GM19023 (cell line): ENCODE measurements around the gene ASZ1.
"Not testable (repeated sequence)": the region's sequence is repeated elsewhere in the genome, so short reads cannot be mapped to it uniquely, and the experiment has no call there.

Experiments used
- ATAC-seq: cut with Tn5 transposase; IDR thresholded peaks from one replicate; pipeline ENCODE4 v1.9.1; 2021; ENCODE audit warnings: mild to moderate bottlenecking, moderate library complexity; ENCODE audit not compliant: unreplicated experiment

The ASZ1 gene

GRCh38 chr7:117427258-117427701, at the start of gene ASZ1:
TSS of gene ASZ1 (minus strand) at chr7:117427493. CDS start at chr7:117427460, 33 bp downstream.
- no peak for ATAC-seq

- no peak for ATAC-seq
These were observed 49.4 kb upstream of the ASZ1 start for GRCh38 chr7:117476557-117477215.

GRCh38 chr7:117472335-117472734, 45.0 kb upstream of the ASZ1 start:
- no peak for ATAC-seq

- peak; percentile 46 for ATAC-seq
These were observed 43.5 kb upstream of the ASZ1 start for GRCh38 chr7:117470777-117471176.

DNA sequence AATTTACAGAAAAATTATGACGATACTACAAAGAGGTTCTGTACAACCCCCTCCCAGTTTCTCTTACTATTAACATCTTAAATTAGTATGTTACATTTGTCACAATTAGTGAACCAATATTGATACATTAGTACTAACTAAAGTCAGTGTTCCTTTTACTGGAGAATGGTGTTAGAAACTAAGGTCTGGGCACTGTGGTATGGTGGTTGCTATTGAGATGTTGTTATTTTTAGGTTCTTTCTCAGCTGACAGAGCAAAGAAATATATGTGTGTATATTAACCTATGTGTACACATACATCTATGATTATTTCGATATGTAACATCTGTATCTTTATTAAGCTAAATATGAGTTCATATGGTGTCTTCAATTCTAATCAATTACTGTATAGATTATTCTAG, 40.9 kb upstream of the ASZ1 start:
- ATAC-seq: no peak

DNA sequence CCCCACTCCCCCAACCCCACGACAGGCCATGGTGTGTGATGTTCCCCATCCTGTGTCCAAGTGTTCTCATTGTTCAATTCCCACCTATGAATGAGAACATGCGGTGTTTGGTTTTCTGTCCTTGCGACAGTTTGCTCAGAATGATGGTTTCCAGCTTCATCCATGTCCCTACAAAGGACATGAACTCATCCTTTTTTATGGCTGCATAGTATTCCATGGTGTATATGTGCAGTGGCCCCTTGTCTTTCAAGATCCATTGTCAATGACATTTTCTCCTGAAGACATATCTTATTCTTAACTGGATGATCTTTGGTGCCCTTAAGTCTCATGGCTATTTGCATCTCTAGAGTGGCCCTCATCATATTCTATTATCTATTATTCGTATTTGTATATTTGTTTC, 33.5 kb upstream of the ASZ1 start:
- ATAC-seq: not testable (repeated sequence)

GRCh38 chr7:117459735-117460134, 32.4 kb upstream of the ASZ1 start:
- ATAC-seq: no peak

DNA sequence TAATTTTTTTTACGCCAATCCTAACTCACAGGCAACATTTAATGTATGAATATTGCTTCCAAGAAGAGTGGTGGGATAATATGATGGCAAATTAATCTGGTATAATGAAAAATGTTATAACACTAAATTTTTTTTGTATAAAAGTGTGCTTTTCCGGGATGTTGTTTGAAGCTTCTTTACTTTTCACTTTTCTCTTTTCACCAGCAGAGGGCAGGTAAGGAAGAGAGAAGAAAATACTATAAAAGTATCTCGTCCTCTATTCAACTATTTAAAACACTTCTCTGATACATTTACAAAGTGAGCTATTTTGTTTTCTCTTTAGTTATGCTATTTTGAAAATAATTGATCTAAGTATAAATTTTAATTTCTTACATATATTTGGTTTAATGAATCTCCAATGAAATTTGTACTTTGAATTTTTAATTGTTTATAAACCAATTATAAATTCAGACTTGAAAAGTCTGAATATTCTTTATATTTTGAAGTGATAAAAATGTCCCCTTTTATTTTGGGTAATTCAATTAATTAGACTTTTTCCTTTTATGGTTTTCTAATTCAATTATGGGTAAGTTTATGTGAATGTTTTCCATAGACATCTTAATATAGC, 31.8 kb upstream of the ASZ1 start:
- no peak for ATAC-seq

GRCh38 chr7:117448655-117449054, 21.4 kb upstream of the ASZ1 start:
- no peak for ATAC-seq

DNA sequence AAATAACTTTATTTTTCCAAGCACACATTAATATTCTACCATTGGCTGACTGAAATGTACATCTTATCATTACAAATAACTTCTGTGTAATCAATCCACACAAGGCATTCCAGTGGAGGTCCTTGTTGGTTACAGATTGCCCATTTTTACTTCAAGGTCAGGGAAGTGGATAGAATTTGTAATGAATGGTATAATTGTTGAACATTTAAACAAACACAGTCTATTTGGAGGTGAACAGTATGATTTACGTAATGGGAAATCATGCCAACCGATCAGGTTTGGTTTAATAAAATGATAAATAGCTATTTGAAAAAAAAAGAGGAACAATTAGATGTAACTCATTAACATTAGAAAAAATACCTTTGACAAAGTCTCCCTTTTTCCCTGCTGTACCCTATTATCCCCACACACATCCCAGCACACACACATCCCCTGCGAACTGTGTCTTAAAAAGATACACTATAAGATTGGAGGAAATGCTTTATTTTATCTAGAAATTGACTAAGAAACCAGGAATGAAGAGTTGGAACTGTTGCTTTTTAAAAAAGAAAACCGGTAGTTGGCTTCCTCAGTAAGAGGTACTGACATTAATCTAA, 19.0 kb upstream of the ASZ1 start:
- no peak for ATAC-seq

- ATAC-seq: no peak
These were observed 17.9 kb upstream of the ASZ1 start for GRCh38 chr7:117445206-117445605.

- no peak for ATAC-seq
These were observed 17.4 kb upstream of the ASZ1 start for GRCh38 chr7:117444646-117445045.

DNA sequence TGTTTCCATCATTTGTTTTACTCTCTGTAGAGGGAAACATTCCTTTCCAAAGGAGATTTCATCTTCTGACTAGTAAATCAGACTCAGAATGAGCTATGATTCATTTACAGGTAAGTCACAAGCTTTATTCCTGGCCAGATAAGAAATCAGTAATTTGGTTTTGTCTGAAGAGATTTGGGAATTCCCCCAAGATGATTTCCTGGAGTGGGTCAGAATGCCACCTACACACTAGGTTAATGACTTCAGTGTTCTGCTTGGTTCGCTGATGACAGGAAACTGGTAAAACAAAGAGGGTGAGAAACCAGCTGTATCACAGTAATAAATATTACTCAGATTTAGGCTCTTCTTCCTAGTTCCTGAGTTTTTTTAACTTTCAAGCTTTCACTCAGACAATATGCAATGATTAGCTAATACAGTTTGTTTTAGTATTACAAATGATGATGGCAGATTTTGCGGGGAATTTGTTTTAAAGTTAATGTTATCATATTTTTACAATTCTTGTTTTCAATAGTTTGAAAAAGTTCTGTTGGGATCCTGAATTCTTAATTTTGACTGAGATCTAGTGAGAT, 8.3 kb upstream of the ASZ1 start:
- peak; percentile 89 for ATAC-seq

- ATAC-seq: peak; percentile 65
These were observed 3.0 kb downstream of the ASZ1 start for GRCh38 chr7:117424090-117424829.

DNA sequence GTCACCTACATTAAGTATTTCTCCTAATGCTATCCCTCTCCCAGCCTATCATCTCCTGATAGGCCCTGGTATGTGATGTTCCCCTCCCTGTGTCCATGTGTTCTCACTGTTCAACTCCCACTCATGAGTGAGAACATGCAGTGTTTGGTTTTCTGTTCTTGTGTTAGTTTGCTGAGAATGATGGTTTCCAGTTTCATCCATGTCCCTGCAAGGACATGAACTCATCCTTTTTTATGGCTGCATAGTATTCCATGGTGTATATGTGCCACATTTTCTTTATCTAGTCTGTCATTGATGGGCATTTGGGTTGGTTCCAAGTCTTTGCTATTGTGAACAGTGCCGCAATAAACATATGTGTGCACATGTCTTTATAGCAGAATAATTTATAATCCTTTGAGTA, 12.7 kb downstream of the ASZ1 start:
- not testable (repeated sequence) for ATAC-seq

DNA sequence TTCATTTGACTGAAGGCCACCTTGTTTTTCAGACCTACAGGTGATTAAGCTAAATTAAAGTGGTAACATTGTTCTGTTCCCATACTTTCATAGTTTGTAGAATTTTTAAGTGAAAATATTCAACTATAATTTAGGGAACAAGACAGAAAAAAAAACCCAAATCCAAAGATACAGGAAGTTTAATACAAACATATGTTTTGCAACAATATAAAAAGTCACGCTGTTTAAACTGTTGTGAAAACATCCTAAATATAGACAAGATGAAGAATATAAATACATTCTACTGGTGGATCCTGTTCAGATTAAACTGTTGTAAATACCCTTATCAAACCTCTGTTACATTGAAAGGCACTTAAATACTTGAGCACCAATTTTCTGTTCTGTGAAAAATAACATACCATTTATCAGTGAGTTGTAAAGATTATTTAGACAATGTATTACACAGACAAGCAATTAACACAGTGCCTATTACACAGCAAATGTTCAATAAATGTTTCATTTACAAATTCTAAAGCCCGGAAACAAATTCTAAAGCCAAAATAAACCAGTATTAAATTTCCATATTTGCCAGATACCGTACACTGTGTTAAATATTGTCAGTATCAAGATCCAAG, 14.2 kb downstream of the ASZ1 start:
- no peak for ATAC-seq

GRCh38 chr7:117412390-117412789, 14.9 kb downstream of the ASZ1 start:
- no peak for ATAC-seq

DNA sequence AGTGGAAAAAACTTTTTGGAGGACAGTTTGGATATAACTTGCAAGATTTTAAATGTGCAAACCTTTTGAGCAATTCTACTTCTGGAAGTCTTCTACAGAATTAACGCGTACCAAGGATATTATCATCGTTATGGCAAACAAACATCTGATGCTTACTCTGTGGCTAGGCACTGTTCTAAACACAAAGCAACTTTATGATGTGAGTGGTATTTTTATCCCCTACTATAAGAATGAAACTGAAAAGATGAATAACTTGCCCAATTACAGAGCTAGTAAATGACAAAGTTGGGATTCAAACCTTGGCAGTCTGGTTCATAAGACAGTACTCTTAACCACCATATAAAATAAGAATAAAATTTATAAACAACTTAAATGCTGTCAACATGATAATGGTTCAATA, 15.8 kb downstream of the ASZ1 start:
- no peak for ATAC-seq

- no peak for ATAC-seq
These were observed 18.5 kb downstream of the ASZ1 start for GRCh38 chr7:117408831-117409230.

- no peak for ATAC-seq
These were observed 21.8 kb downstream of the ASZ1 start for GRCh38 chr7:117405519-117405918.

- no peak for ATAC-seq
These were observed 23.6 kb downstream of the ASZ1 start for GRCh38 chr7:117403737-117404136.
